Posterior vena cava (tissue), 2 donors: ENCODE results near the gene E2F4. TPM values are rescaled to one million over a fixed set of nuclear protein-coding genes. Genes with fewer than 3 reads are reported as not detected.

Experiments
- DNase-seq: peaks from one replicate; pipeline ENCODE4 v3.0.0-alpha.2; 2020; ENCODE audit warnings: low spot score
- intact Hi-C, 2 donors: fragments of 100-400 bp; cut with DNase I; formaldehyde crosslinking; loops; one replicate each; pipeline versions ENCODE4 v1.14.1 to v1.14.2; 2022 to 2023
- total RNA-seq, 2 donors: library from RNA; stranded (reverse); fragmentation: NEBNext Ultra II Directional; extraction: Animal tissue kit (Norgen Biotek cat#: 25700); gene quantifications; one replicate each; pipeline ENCODE4 v1.2.1, GENCODE V29; 2021
- donor health status: DM: yes; HTN: yes; CAD: no.
- donor health status: DM: yes; HTN: yes; CAD: no.

Gene E2F4
- total RNA-seq, 2 donors from 2014 or later: 42.0 to 43.8 TPM

DNA sequence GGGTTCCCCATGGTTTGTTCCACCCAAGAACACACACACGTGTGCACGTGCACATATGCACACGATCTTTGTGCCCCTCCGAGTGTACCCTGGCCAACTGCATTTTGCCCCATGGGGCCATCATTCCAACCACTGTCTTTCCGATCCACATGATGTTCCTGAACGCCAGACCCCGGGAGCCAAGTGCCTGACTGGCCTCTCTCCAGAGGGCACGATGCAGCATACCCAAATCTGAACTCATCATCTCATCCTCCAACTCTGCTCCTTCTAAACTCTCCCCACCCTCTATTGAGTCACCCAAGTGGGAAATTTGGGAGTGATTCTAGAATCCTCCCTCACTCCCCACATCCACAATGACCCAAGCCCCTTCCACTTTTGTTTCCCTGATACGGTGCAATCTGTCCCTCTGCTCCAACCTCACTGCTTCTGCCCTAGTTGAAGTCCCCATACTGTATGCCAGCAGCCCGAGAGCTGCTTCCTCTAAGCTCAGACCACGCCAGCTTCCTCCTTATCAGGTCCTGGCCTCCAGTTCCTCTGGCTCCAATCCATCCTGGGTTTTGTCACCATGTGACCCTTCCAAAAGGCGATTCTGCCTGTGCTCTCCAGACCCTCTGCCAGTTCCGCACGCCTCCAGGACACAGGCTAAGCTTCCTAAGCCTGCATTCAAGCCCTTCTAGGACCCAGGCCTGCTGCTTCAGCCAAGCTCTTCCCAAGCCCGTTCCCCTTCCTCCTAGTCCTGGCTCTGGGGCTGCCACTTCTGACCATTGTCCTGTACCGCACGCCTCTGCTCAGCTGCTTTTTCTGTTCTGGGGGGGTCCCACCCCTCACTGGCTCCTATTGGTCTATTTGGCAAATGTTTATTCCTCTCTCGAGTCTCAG is 24.9 kb downstream of the E2F4 start:
- intact Hi-C loops: no loop called here

DNA sequence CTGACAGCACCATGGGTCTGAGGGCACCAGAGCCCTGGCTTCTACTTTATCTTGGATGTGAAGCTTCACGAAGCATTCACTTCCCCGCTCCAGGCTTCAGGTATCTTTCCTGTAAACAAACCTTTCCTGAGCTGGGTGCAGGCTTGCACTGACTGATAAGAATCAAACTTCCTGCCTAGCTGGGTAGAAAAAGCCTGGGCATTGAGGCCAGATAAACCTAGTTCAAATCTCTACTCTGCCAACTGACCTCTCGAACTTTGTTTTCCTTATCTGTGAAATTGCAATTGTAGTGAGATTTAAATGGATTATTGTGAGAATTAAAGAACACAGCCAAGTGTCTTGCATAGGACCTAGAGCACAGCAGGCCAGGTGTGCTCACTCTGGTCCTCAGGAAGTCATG is 32.0 kb downstream of the E2F4 start:
- no peak for DNase-seq
- intact Hi-C loops: no loop called here

More for the DNA sequence above, 24.9 kb downstream of the E2F4 start:
- peak; percentile 83 for DNase-seq

DNA sequence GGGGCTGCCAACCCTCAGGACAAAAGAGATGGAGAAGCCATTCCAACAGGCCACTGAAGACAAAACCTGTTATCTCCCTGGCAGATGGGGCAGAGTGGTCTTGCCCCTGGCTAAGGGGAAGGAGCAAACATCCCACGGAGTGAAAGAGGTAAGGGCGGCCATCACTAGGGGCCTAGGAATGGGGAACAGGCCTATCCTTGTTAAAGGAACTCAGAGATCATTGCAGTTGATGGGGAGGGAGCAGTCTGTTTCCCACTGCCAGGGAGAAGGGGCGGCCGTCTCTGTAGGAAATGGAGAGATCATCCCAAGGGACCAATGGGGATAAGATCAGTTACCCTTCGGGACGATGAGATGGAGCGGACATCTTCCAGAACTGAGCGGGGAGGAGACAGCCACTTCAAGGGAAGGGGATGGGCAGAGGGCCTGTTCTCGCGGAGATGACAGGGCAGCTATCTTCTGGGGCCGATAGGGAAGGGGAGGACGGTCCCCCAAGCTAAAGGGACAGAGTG is 34.4 kb downstream of the E2F4 start:
- intact Hi-C loops: no loop called here
- DNase-seq: no peak

DNA sequence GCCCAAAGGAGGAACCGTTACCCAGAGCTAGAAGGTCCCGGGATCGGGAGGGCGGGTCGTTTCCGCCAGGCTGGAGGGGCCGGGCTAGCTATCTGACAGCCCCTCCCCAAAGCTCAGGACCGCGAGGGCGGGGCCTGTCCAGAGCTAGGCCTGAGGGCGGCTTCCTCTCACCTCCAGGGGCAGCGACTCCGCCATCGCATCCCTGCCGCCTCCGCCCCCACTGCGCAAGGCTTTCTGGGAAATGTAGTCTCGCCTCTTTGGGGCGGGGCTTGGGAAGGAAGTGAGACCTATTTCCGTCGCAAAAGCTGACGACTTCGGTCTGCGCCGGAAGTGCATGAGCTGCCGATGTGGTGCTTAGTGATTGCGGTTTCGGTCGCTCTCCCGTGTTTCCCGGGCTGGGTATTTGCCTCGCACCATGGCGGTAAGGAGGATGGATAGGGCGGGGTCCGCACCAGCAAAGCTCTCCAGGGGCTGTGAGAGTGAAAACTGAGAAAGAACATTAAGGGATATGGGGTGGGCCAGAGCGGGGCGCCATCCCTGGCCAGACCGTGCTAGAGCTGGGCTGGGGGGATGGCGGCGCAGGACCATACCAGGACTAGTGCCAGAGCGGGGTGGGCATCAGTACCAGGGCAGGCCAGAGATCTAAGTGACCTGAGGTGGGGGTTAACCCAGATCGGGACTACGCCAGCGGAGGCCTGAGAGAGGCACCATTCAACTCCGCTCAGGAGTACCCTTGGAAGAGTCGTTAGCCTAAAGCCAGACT is 35.0 kb downstream of the E2F4 start, which contains the start of gene TMEM208:
TSS of gene TMEM208 (plus strand) at position 327 of the 763 bp plus-strand sequence. CDS start at position 416, 89 bp downstream.
- intact Hi-C loops: no loop called here
- DNase-seq: peak; percentile 99

DNA sequence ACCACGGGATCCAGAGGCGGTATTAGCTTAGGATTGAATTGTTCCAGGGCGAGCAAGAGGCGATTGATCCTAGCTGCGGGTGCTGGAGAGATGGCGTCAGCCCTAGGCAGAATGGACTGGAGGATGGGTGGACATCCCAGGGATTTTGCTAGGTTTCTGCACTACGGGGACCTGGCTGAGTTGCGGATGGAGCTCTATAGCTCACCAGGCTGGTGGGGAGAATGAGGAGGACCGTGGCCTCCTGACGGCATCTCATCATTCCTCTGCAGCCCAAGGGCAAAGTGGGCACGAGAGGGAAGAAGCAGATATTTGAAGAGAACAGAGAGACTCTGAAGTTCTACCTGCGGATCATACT is 35.6 kb downstream of the E2F4 start:
- intact Hi-C loops: no loop called here
- no peak for DNase-seq

DNA sequence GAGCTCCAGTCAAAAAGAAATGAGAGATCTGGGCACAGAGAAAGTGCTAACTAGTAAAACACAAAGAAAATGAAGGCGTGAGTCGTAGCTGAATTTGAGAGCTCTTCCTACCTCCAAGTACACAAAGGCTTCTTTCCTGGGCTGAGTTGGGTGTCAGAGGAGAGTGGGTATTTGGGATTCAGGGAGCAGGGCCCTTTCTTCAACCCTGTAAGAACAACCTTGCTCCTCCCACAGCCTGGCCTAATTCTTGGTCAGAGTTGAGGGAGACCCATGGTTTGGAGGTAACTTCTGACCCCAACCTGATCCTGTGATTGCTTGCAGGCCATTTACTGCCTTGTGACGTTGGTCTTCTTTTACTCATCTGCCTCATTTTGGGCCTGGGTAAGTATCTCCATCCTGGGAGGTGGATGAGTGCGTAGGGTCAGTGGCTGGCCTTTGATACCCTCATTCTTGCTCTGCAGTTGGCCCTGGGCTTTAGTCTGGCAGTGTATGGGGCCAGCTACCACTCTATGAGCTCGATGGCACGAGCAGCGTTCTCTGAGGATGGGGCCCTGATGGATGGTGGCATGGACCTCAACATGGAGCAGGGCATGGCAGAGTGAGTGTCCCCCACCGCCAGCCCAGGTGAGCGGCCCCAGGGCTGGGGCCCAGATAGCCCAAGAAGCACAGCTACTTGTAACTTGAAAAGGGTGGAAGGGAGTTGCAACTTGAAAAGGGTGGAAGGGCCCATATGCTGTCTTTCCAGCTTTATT is 36.3 kb downstream of the E2F4 start:
- intact Hi-C loops: no loop called here
- DNase-seq: no peak

DNA sequence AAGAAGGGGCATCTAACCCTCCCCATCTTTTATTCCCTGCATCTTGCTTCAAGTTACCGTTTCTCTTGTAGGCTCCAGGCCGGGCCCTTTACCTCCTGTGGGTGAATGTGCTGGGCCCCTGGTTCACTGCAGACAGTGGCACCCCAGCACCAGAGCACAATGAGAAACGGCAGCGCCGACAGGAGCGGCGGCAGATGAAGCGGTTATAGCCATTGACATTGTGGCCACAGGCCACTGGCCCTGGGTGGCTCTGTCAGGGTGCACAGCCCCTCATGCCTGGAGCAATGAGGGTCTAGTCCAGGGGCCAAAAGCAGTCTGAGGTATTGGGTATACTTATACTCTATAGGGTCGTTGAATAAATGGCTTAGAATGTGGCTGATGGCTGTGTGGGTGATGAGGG is 37.0 kb downstream of the E2F4 start:
- intact Hi-C loops: no loop called here
- no peak for DNase-seq

DNA sequence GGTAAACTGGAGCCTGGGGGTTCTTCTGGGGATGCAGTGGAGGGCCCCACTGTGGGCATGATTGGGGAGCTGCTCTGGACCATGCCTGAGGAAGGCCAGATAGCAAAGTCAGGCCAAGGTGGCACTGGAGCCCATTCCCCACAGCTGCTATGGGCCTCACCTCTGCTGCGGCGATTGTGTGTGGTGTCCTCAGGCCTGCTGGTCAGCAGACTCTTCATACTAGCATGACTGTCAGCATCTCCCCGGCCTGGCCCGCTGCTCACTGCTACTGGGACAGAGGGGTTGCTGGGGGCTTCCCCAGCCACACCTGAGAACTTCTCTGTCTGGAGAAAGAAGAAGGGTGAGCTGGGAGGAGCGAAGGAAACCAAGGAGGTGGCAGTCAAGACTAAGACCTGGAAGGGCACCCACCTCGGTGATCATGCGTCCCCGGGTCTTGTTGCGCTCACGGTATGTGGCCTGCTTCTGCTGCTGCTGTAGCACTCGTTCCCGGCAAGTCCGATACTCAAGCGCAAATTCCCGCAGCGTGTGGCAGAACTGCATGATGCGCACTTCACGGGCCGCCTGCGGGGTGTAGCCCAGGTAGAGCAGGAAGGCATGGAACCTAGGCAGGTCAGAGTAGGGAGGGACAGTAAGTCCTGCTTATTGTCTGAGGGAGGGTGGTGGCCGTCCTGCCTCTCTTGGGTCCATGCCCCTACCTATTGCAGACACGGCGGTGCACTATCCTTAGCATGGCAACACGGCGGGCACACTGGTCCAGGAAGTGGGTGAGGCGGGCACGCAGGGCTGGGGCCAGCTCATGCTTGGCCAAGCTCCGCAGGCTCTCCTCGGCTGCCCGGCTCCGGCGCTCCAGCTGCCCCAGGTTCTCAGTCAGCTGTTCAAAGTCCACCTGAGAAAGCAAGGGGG is 38.2 kb downstream of the E2F4 start:
- no peak for DNase-seq
- intact Hi-C loops: loop anchor here in 1 of 2 donors (5.0 kb wide), 1 partner anchor 1827 kb away; no protein-coding TSS in a partner anchor

DNA sequence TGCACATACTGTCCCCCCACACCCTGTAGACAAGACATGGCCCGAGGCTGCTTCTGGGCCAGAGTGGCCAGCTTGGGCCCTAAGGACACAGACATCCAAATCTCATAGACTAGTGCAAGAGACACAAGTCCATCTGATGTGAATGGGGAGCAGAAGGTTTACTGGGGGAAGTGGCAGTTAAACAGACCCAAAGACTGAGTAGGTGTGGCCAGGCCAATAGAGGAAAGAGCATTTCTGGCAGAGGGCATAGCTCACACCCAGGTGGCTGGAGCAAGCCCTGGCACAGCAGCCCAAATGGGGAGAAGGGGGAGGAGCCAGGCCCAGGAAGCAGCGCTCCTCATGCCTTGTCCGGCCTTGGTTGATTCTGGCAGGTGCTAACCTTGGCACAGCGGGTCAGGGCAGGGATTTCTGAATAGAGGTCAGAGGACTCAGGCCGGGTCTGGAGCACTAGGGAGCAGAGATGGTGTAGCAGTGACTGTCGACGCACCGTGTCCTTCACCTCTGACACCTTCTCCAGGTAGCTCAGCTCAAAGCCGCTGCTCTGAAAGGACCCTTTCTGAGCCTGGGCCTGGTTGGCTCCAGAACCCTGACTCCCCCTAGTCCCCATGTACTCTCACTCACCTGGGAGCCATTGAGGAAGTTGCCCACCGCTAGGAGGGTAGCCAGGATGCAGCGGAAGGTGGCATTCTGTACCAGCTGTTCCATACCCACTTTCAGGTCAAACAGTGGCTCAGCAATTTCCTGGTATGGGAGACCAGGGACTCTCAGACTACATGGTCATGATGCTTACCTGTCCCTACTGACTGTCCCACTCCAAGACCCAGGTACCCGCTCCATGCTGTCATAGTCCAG is 39.1 kb downstream of the E2F4 start:
- DNase-seq: no peak
- intact Hi-C loops: loop anchor here in 1 of 2 donors (5.0 kb wide), 1 partner anchor 1826 kb away; no protein-coding TSS in a partner anchor

DNA sequence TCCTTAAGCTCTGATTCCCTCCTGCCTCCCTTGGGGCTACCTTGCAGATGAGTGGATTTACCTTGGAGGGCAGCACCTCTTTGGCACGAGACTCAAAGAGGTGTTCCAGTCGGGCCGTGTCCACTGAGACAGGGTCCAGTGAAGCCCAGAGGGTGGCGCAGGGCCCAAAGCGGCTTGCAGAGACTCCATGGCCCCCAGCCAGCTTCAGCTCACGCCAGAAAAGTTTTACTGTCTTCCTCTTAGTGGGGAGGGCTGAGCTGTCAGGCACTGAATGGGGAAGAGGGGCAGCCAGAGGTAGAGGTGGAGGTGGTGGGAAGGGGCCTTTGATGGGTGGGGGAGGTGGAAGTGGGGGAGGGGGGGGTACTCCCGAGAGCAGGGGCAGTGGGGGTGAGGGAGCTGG is 41.6 kb downstream of the E2F4 start:
- DNase-seq: no peak

DNA sequence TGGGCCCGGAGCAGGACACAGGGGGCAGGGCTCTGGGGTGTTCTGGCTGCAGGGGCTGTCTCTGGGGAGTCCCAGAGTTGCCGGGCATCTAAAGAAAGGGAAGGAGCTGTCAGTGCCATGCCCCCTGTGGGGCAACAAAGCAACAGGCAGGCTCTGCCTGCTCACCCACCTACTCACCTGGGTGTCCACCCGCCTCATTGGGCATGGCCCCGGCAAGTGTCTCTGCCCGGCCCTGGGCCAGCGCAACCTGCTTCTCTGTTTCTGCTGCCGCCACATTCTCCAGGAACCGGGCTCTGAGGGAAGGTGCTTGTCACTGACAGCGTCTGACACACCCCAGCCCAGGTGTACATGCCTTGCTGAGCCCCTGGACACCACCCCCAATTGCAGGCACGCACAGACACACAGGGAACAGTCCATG is 42.2 kb downstream of the E2F4 start:
- intact Hi-C loops: loop anchor here in 1 of 2 donors (5.0 kb wide), 1 partner anchor 1823 kb away; no protein-coding TSS in a partner anchor

More for the DNA sequence above, 41.6 kb downstream of the E2F4 start:
- intact Hi-C loops: loop anchor here in 1 of 2 donors (5.0 kb wide), 1 partner anchor 1824 kb away; no protein-coding TSS in a partner anchor

DNA sequence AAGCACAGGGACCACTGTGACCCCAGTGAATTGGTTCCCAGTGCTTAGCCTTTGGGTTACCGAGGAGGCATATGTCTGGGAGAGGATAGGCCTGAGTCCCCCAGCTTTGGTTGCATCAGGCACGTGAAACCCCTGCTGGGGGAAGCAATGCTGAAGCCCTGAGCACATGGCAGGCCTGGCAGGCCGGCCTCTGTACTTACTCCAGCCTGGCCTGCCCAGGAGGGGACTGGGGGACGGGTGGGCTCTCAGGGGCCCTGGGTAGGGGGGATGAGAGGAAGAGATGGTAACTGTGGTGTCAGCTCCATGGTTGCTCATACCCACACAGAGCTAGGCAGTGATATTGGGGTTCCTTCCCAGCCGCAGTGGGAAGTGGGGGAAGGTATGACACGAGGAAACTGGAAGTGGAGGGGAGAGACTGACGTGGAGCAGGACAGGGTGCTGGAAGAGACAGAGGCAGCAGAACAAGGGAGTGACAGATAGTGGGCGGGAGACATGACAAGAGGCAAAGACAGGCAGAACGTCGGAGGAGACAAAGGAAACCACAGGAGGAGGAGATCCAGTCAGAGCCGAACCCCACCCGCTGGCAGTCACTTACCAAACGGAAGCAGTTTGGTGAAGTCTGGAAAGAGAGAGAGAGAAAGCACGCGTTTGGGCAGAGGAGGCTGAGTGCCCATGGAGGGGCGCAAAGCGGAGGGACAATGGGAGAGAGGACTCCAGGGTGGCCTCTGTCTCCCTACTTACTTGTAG is 44.0 kb downstream of the E2F4 start:
- DNase-seq: no peak
- intact Hi-C loops: no loop called here

More for the DNA sequence above, 42.2 kb downstream of the E2F4 start:
- no peak for DNase-seq

DNA sequence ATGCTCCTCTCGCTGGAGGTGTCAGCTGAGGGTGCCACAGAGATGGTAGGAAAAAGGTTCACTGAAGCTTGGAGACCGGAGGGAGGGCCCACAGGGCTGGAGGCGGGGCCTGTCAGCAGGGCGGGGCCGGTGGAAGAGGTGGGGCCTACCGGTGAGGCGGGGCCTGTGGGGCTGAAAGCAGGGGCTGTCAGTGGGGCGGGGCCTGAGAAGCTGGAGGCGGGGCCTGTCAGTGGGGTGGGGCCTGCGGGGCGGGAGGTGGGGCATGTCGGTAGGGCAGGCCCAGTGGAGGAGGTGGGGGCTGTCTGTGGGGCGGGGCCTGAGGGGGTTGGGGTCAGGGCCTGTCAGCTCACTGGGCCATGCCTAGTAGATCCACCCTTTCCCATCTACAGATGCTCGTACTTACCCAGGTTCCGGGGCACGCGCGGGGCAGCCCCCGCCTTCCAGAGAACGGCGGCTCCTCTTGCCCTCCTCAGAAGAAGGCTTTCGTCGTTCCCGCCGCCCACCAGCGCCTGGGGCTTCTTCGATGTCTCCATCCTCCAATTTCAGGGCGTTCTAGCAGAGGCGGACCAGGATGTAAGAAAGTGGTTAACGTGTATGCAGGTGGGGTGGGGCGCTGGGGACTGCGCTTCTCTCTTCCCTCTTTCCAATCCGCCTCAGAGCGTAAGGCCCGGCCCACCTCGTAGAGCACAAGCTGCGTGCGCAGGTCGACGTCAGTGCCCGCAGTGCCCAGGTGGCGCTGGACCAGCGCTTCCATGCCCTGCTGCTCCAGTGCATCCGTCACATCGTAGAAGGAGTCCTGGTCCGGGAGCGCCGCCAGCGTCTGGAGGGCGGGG is 44.8 kb downstream of the E2F4 start:
- peak; percentile 89 for DNase-seq
- intact Hi-C loops: loop anchor here in 1 of 2 donors (1.0 kb wide), 1 partner anchor 22 kb away; no protein-coding TSS in a partner anchor

DNA sequence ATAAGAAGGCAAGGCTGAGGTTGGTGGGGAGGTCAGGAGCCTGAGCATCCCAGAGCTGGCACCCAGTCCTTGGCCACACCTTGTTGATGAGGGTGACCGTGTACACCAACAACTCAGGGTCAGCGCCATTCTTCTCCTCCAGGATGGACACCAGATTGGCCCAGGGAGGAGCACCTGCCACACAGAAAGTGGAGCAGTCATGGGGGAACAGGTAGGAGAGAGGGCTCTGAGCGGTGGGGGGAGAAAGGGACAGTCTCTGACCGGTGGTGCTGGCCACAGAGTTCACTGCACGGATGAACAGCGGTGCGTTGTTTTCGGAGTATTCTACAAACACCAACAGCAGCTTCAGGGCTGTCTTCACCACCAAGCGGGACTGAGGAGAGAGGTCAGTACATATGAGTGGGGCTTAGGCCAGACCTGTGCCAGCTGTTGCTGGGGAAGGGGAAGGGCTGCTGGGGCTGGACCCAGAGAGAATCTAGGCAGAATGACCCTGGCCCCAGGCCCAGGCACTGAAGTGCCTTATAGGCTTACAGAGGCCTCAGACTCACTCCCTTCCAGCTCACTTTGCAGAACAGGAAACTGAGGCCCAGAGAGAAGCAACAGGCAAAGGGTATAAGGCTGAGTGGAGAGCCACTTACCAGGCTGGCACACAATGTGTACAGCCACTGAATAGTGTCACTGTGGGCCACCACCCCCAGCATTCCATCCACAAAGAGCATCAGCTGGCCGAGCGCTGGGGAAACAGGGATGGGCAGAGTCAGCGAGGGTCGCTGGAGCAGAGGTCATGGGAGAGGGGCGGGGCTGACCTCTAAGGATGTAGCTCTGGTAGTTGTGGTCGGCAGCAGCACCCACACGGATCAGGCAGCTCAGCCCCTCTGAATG is 45.7 kb downstream of the E2F4 start:
- intact Hi-C loops: loop anchor here in 1 of 2 donors (1.0 kb wide), 1 partner anchor 21 kb away; no protein-coding TSS in a partner anchor
- no peak for DNase-seq

DNA sequence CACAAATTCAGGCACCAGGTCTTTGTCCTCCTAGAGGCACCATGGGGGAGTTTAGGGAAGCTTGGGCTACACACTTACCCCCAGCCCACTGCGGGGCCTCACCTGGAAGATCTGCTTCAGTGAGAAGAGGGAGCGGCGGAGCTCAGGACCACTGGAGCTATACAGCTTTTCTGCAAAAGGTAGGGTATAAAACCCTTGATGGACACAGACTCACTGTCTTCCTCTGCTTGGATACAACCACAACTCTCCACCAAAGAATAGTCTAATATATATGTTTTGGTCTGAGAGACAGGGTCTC is 46.3 kb downstream of the E2F4 start:
- intact Hi-C loops: no loop called here
- DNase-seq: no peak
